HG03066 (cell line): ENCODE results near the gene TRPC5OS.

Experiments used
- ATAC-seq: cut with Tn5 transposase; IDR thresholded peaks from one replicate; pipeline ENCODE4 v1.9.1; 2021; ENCODE audit warnings: low read depth; ENCODE audit not compliant: unreplicated experiment

Gene TRPC5OS

DNA sequence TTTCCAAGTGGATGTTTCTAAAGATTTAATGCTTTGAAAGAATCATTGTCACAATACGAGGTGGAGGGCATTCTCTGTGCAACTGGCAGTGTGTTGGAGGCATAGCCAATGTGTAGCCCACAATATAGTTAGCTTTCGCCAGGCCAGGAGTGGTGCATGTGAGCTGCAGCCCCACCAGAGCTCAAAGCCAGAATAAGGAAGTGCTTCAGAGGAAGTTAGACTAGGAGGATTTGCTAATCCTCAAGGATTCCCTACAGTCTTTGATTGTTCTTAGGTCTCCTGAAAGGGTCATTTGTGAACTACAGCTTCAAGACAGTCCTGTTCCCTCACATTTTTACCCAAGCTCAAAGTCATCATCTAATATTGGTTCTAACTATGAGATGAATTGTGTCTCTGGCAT, 16.4 kb downstream of the TRPC5OS start:
- no peak for ATAC-seq

DNA sequence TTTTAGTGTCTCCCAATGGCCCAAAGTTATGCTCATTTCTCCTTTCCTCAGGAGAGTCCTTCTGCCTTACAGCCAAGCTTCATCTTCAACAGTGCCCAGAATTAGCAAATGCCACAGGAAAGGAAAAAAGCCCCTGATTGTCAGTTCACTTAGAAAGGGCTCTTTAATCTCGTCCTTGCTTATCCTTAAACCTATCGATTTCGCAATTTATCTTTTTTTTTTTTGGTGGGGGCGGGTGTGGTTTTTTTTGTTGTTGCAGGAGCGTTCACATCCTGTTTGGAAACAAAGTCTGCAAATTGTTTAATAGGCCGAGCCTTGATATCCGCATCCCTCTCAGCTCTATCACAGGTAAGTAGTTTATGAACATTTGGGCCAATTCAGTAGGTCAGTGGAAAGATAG, 20.2 kb downstream of the TRPC5OS start:
- ATAC-seq, result no peak

DNA sequence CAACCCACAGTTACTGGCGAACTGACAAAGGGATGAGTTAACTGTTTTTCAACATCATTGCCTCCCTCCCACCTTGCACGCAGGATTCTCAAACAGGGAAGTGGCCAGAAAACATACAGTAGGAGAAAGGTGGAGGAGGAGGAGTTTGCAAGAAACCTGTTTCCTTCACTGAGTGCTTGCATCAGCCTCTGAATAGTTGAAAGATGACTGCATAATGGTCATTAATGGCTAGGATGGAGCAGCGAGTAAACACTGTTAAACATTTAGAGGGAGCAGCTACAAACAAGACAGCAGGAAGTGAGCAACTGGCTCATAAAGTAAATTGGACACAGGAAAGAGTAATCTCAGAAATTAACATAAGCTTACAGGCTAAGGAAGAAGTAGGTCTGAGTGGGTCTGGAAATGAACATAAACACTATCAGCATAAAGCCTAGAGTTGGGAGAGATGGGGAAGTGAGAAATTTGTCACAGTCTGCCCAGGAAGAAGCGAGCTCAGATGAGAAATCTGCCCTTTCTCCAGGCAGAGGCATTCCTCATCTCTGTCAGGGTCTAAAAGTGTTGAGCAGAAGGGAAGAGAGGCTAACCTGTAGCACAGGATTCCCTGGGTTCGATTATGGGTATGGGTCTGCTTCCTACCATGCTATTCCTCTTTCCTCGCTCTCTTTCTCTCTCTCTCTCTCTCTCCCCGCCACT, 38.6 kb downstream of the TRPC5OS start:
- no peak for ATAC-seq

DNA sequence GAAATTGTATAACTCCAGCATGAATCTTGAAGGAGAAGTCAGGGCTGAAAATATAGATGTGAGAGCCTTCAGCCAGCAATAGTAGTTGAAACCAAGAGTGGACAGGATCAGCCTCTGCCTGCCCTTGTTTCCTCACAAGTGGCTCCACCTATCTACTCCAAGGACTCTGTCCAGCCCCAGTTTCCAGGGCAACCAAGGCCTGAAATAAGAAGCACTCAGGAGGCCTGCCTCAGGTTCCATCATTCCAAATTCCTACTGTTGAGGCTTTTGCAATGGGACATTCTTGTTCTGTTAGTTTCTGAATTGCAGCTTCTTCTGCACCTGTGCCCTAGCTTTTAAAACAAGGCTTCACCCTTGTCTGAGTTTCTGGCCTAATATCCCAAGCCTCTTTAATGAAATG, 41.6 kb downstream of the TRPC5OS start:
- no peak for ATAC-seq

DNA sequence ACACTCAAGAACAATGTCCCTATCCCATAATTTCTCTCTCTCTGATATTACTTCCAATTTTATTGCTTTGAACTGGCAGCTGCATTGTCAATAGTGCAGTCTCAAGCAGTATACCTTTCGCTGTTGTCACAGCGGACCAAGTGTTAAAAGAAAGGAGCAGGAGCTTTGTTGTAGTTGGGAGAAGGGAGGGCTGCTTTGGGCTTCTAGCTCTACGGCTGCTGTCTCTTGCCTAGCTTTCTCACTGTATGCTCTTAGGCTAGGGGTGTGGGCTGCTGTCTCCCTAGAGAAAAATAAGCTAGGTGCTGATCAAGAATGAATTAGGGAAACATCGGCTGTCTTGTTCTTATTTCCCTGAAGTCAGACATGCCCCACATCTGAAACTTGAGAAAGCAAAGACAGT, 52.5 kb downstream of the TRPC5OS start:
- no peak for ATAC-seq
